D721Med (cell line): Measurements from ENCODE around the gene ATG10.
"Not testable (repeated sequence)": the region's sequence is repeated elsewhere in the genome, so short reads cannot be mapped to it uniquely, and the experiment has no call there.

Source experiments
- DNase-seq: peaks from one replicate; pipeline ENCODE4 v3.0.0; 2011; ENCODE audit warnings: low spot score; ENCODE audit not compliant: insufficient read length
- FAIRE-seq: peaks from 2 replicates; lab custom pipeline; 2011; peaks lifted over from hg19 to GRCh38; lab: Jason Lieb, UNC
- TF ChIP-seq, protein P1 (sequence below): IDR thresholded peaks from 2 replicates; pipeline ENCODE4 v1.5.1; 2012; ENCODE audit warnings: mild to moderate bottlenecking, control low read depth; ENCODE audit not compliant: insufficient read depth; ENCODE audit errors: missing control alignments

Gene ATG10

GRCh38 chr5:81986126-81986525 lies 14.3 kb downstream of the ATG10 start:
- no peak for FAIRE-seq
- DNase-seq, result no peak
- TF ChIP-seq, protein P1, sequence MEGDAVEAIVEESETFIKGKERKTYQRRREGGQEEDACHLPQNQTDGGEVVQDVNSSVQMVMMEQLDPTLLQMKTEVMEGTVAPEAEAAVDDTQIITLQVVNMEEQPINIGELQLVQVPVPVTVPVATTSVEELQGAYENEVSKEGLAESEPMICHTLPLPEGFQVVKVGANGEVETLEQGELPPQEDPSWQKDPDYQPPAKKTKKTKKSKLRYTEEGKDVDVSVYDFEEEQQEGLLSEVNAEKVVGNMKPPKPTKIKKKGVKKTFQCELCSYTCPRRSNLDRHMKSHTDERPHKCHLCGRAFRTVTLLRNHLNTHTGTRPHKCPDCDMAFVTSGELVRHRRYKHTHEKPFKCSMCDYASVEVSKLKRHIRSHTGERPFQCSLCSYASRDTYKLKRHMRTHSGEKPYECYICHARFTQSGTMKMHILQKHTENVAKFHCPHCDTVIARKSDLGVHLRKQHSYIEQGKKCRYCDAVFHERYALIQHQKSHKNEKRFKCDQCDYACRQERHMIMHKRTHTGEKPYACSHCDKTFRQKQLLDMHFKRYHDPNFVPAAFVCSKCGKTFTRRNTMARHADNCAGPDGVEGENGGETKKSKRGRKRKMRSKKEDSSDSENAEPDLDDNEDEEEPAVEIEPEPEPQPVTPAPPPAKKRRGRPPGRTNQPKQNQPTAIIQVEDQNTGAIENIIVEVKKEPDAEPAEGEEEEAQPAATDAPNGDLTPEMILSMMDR, result no peak

- FAIRE-seq, result no peak
- TF ChIP-seq, protein P1, result no peak
- DNase-seq, result no peak
Measured at GRCh38 chr5:81989204-81989603, 17.4 kb downstream of the ATG10 start.

DNA sequence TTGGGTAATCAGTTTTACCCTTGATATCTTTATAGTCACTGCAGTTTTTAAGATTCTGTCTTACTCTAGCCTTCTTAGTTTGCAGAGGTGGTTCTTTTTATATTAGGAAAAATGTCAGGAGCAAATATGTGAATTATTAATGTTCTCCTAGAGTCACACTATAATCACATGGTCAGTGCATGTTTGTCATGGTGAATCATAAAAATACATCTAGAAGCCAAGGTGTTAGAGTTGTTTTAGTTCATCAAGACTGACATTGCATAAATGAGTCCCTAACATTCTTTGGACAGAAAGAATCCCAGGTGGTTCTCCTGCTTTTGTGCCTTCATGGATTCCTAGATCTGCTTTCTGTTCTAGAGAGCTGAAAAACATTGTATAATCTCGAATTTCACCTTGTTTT lies 22.9 kb downstream of the ATG10 start:
- TF ChIP-seq, protein P1, result no peak
- FAIRE-seq, result no peak
- DNase-seq, result no peak

- DNase-seq (no peak), FAIRE-seq (no peak)
- TF ChIP-seq, protein P1, result no peak
Measured at GRCh38 chr5:81995407-81995806, 23.6 kb downstream of the ATG10 start.

DNA sequence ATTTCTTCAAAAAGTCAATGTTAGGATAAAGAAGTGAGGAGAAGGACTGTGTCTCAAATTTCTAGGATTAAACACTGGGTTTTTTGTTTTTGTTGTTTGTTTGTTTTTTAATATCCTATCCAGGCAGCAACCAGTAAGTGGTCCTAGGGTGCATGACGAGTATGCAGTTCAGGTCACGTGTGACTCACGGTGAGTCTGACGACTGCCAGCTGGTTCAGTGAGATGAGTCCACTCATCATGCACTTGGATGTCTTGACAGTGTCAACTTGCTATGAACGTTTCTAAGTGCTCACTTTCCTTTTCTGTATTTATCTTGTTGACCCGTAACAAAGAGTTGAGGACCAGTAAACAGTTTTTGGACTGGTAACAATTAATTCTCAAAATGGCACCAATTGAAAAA lies 32.7 kb downstream of the ATG10 start:
- TF ChIP-seq, protein P1, result no peak
- FAIRE-seq (no peak), DNase-seq (no peak)

GRCh38 chr5:82009869-82010268 lies 38.0 kb downstream of the ATG10 start:
- FAIRE-seq, DNase-seq: not testable (repeated sequence)

- TF ChIP-seq, protein P1, result no peak
- no peak for DNase-seq
- FAIRE-seq, result no peak
Measured at GRCh38 chr5:82010696-82011095, 38.9 kb downstream of the ATG10 start.

DNA sequence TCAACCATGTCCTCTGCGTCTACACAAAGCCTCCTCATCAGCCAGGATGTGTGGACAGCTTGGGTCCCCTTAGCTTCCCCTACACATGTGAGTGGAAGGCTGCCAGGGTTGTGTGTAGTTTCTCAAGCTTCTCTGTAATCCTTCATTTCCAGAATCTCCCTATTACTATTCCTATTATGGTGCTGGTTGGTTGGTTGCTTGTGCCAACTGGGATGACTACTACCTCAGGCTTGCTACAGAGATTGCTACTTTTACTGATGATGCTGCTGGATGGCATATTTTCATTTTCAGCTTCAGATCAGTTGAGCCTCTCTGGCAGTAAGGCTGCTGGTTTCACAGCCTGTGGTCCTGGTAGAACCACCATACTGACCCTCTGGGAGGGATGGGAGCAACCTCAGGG lies 39.9 kb downstream of the ATG10 start:
- FAIRE-seq, result no peak
- TF ChIP-seq, protein P1, result no peak
- DNase-seq, result no peak

DNA sequence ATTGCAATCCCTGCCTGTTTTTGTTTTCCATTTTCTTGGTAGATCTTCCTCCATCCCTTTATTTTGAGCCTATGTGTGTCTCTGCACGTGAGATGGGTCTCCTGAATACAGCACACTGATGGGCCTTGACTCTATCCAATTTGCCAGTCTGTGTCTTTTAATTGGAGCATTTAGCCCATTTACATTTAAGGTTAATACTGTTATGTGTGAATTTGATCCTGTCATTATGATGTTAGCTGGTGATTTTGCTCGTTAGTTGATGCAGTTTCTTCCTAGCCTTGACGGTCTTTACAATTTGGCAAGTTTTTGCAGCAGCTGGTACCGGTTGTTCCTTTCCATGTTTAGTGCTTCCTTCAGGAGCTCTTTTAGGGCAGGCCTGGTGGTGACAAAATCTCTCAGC lies 42.8 kb downstream of the ATG10 start:
- not testable (repeated sequence) for DNase-seq, FAIRE-seq
